Measurements from ENCODE around the gene RTEL1.

The RTEL1 gene

DNA sequence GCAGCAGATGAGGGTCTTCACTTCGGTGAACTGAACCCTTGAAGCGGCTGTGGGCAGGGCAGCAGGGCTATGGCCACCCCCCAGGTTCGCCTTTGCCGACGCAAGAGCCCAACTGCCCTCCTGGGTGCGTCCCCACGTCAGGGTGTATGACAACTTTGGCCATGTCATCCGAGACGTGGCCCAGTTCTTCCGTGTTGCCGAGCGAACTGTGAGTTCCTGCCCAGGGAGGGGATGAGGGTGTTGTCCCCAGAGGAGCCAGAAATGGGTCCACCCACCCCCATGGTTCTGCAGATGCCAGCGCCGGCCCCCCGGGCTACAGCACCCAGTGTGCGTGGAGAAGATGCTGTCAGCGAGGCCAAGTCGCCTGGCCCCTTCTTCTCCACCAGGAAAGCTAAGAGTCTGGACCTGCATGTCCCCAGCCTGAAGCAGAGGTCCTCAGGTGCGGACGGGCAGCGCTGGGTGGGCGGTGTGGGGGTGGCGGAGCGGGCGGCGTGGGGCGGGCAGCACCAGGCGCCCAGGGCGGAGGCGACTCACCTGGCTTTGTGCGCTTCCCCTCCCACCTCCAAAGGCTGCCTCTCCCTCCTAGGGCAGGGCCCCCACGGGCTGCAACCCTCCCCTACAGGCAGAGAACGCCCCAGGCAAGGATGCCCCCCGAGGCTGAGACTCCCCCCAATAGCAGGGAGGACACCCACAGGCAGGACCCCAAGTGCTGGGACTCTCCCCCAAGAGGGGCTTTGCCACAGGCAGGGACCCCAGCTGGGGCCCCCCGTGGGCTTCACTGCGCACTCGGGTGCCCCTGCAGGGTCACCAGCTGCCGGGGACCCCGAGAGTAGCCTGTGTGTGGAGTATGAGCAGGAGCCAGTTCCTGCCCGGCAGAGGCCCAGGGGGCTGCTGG lies 32.1 kb downstream of the RTEL1 start:
- DNase-seq (ENCODE audit: low read depth) = no peak

DNA sequence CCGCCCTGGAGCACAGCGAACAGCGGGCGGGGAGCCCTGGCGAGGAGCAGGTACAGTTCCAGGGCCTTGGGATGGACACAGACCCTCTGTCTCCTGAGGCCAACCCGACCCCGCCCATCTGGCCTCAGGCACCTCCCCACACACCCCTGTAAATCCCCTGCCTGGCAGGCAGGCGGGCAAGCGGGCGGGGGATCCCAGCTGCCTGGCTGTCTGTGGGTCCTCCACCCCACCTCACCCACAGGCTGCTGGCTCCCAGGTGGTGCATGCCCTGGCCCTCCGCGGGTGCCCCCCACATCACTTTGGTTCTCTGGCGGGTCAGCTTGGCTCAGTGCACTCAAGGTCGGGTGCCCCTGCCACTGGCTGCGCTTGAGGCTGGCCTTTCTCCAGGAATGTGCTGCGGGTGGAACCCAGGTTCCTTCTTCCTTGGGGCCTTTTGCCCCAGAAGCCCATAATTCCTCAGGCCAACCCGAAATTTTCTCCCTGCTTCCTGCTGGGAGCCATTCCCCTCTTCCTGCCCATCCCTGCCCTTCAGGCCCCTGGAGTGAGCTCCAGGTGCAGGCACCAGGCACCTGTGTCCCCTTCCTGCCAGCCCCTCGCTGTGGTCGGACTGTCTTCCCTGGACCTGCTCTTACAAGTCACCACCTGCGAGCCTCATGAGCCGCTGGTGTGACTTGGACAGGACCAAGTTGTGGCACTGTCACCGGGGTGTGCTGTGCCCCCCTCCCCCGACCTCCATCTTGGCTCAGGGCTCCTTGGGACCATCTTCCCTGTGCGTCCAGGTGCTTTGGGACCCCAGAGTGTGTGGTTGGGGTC lies 33.0 kb downstream of the RTEL1 start:
- no peak for DNase-seq (ENCODE audit: low read depth)

DNA sequence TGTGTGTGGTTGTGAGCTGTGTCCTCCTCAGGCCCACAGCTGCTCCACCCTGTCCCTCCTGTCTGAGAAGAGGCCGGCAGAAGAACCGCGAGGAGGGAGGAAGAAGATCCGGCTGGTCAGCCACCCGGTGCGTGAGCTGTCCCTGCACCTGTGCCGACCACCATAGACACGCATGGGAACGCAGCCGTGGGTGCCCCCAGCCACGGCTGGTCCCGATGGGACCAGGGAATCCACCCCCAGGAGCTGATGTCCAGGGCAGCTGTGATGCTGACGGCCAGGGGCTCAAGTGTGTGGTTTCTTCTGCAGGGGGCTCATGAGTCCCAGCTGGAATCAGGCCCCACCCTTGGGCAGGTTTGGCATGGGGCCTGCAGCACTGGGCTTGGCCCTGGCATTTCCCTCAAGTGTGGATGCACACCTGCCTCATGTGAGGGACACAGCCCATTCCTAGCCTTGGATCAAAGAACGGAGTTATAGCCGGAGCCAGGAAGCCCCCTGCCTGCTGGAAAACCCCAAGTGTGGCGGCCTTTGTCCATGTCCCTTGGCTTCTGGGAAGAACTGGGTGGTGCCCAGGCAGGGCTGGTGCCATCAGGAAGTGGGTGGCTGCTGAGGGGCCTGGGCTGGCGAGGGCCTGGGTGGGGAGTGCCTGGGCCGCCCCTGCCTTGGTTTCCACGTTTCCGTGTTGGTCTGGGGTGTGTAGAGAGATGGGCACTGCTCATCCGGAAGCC lies 33.8 kb downstream of the RTEL1 start:
- DNase-seq (ENCODE audit: low read depth) = no peak

DNA sequence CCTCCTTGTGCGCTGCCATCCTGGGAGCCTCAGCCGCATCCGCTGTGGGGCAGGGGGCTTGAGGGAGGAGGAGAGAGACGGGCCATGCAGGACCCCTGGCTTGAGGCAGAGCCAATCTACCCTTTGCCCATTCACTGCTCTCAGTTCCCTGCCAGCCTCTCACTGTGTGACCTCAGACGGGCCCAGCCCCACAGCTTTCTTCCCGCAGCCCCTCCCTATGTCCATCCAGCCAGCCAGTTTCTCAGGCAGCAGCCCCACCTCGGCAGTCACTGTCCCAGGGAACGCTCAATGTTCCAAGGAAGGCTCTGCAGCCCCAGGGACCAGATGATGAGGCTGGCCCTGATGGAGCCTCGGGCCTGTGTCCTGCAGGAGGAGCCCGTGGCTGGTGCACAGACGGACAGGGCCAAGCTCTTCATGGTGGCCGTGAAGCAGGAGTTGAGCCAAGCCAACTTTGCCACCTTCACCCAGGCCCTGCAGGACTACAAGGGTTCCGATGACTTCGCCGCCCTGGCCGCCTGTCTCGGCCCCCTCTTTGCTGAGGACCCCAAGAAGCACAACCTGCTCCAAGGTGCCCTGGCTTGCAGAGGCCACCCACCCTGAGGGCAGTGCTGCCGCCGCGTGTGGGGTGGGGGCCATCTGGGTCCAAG lies 34.4 kb downstream of the RTEL1 start:
- DNase-seq (ENCODE audit: low read depth) = no peak

DNA sequence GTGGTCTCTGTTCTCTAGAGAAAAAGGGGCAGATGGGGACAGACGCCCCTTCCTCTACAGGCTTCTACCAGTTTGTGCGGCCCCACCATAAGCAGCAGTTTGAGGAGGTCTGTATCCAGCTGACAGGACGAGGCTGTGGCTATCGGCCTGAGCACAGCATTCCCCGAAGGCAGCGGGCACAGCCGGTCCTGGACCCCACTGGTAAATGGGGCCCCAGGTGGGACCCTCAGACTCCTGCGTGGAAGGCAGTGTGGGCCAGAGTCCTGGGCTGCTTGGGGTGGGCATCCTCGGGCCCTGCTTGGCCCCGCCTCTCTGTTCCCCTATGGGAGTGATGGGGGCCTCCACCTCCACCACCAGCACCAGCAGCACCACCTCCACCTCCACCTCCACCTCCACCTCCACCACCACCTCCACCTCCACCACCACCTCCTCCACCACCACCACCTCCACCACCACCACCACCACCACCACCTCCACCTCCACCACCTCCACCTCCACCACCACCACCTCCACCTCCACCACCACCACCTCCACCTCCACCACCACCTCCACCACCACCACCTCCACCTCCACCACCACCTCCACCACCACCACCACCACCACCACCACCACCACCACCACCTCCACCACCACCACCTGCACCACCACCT lies 35.1 kb downstream of the RTEL1 start:
- no peak for DNase-seq (ENCODE audit: low read depth)

DNA sequence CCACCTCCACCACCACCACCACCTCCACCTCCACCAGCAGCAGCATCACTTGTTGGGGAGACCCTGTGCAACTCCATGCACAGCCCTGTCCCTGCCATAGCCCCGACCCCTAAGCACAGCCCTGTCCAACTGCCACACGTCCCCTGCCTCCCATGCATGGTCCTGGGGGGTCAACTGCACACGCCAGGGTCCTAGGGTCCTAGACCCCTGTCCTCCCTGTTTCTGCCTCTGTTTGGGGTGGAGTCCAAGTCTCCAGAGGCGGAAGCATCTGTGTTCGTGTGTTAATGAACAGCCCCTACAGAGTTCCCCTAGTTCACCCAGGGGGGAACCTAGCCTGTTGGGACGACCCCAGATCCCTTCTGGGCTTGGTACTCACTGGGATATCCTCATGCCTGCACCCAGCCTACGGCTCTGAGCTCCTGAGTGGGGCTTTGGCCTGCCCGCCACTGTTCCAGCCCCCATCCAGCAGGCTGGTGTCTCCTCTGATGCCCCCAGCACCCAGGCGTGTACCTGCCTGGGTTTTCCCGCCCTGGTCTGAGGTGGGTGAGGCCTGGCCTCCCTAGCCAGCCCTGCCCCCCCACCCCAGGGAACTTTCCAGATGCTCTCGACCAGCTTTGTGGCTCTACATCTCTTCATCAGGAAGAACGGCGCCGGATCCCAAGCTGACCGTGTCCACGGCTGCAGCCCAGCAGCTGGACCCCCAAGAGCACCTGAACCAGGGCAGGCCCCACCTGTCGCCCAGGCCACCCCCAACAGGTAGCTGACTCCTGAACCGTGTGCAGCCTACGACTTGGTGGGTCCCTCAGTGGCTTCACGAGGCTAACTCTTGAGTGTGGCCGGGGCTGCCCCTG lies 35.8 kb downstream of the RTEL1 start:
- DNase-seq (ENCODE audit: low read depth) = no peak

DNA sequence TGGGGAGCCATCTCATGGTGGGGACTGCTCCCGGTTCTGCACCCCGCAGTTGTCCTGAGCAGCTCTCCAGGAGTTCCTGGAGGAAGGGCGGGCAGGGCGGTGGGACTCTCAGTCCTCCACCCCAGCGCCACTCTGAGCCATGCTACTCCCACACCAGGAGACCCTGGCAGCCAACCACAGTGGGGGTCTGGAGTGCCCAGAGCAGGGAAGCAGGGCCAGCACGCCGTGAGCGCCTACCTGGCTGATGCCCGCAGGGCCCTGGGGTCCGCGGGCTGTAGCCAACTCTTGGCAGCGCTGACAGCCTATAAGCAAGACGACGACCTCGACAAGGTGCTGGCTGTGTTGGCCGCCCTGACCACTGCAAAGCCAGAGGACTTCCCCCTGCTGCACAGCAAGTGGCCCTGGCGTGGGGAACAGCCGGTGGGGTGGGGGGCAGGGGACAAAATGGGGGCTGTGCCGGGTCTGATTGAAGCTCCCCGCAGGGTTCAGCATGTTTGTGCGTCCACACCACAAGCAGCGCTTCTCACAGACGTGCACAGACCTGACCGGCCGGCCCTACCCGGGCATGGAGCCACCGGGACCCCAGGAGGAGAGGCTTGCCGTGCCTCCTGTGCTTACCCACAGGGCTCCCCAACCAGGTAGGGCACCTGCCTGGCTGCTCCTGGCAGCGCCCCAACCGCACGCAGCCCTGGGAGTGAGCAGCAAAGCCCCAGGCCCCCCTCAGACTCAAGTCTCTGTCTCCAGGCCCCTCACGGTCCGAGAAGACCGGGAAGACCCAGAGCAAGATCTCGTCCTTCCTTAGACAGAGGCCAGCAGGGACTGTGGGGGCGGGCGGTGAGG lies 36.7 kb downstream of the RTEL1 start:
- DNase-seq (ENCODE audit: low read depth) = no peak

DNA sequence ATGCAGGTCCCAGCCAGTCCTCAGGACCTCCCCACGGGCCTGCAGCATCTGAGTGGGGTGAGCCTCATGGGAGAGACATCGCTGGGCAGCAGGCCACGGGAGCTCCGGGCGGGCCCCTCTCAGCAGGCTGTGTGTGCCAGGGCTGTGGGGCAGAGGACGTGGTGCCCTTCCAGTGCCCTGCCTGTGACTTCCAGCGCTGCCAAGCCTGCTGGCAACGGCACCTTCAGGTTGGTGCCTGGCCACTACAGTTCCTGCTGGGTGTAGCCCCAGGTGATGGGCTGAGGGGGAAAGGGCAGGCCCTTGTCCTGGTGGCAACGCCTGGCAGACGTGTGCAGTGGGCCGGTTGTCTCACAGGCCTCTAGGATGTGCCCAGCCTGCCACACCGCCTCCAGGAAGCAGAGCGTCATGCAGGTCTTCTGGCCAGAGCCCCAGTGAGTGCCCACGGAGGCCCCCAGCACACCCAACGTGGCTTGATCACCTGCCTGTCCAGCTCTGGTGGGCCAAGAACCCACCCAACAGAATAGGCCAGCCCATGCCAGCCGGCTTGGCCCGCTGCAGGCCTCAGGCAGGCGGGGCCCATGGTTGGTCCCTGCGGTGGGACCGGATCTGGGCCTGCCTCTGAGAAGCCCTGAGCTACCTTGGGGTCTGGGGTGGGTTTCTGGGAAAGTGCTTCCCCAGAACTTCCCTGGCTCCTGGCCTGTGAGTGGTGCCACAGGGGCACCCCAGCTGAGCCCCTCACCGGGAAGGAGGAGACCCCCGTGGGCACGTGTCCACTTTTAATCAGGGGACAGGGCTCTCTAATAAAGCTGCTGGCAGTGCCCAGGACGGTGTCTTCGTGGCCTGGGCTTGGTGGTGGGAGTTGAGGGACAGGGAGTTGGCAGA lies 37.6 kb downstream of the RTEL1 start:
- DNase-seq (ENCODE audit: low read depth) = no peak

DNA sequence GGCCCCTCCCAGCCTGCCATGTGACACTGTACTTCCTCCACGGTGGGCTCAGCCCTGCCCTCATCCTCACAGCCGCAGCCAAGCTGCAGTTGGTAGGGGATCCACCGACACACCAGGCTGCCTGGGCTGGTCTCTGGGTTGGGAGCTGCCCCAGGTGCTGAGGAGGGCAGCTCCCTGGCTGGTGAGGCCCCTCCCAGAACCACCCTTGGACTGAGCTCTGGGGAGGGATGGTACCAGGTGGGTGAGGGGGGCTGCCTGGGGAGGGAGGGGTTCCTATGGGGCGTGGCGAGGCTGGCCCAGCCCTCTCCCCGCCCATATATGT lies 38.2 kb downstream of the RTEL1 start:
- no peak for DNase-seq (ENCODE audit: low read depth)

DNA sequence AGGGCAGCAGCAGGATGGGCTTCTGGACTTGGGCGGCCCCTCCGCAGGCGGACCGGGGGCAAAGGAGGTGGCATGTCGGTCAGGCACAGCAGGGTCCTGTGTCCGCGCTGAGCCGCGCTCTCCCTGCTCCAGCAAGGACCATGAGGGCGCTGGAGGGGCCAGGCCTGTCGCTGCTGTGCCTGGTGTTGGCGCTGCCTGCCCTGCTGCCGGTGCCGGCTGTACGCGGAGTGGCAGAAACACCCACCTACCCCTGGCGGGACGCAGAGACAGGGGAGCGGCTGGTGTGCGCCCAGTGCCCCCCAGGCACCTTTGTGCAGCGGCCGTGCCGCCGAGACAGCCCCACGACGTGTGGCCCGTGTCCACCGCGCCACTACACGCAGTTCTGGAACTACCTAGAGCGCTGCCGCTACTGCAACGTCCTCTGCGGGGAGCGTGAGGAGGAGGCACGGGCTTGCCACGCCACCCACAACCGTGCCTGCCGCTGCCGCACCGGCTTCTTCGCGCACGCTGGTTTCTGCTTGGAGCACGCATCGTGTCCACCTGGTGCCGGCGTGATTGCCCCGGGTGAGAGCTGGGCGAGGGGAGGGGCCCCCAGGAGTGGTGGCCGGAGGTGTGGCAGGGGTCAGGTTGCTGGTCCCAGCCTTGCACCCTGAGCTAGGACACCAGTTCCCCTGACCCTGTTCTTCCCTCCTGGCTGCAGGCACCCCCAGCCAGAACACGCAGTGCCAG lies 38.7 kb downstream of the RTEL1 start, which contains the start of gene TNFRSF6B:
Gene TNFRSF6B (plus strand): TSS at position 25 of the 729 bp plus-strand sequence. CDS start 116 bp downstream, at position 141.
- no peak for DNase-seq (ENCODE audit: low read depth)

DNA sequence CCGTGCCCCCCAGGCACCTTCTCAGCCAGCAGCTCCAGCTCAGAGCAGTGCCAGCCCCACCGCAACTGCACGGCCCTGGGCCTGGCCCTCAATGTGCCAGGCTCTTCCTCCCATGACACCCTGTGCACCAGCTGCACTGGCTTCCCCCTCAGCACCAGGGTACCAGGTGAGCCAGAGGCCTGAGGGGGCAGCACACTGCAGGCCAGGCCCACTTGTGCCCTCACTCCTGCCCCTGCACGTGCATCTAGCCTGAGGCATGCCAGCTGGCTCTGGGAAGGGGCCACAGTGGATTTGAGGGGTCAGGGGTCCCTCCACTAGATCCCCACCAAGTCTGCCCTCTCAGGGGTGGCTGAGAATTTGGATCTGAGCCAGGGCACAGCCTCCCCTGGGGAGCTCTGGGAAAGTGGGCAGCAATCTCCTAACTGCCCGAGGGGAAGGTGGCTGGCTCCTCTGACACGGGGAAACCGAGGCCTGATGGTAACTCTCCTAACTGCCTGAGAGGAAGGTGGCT lies 39.3 kb downstream of the RTEL1 start:
- DNase-seq (ENCODE audit: low read depth) = no peak

DNA sequence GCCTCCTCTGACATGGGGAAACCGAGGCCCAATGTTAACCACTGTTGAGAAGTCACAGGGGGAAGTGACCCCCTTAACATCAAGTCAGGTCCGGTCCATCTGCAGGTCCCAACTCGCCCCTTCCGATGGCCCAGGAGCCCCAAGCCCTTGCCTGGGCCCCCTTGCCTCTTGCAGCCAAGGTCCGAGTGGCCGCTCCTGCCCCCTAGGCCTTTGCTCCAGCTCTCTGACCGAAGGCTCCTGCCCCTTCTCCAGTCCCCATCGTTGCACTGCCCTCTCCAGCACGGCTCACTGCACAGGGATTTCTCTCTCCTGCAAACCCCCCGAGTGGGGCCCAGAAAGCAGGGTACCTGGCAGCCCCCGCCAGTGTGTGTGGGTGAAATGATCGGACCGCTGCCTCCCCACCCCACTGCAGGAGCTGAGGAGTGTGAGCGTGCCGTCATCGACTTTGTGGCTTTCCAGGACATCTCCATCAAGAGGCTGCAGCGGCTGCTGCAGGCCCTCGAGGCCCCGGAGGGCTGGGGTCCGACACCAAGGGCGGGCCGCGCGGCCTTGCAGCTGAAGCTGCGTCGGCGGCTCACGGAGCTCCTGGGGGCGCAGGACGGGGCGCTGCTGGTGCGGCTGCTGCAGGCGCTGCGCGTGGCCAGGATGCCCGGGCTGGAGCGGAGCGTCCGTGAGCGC lies 39.9 kb downstream of the RTEL1 start:
- DNase-seq (ENCODE audit: low read depth) = no peak

DNA sequence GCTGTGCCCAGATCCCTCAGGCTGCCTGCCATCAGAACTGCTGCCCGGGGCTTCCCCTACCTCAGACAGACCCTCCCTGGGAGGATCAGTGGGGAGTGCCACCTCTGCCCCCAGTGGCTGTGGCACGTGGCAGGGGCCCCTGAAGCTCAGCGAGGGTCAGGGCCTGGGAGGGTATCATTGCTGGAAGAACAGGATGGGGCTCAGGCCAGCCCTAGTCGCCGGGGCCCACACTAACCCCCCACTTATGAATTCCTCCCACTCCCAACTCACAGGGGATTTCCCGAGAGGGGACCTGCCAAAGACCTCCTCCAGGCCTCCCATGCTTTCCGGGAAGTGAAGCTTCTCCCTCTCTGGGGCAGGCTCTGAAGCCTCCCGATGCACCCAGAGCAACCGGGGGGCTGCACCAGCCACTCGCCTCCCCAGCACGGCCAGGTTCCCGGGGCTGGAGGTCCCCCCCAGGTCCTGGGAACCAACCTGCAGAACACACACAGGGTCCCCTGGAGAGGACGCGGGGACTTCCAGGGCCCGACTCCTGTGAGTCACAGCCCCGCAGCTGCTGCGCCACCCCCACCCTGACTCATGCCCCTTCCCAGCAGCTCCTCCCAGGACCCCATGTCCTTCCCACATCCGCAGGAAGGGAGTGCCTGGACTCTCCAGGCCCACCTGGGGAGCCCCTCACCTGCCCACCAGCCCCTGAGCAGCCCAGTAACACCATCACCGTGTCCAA lies 40.8 kb downstream of the RTEL1 start:
- DNase-seq (ENCODE audit: low read depth) = no peak

DNA sequence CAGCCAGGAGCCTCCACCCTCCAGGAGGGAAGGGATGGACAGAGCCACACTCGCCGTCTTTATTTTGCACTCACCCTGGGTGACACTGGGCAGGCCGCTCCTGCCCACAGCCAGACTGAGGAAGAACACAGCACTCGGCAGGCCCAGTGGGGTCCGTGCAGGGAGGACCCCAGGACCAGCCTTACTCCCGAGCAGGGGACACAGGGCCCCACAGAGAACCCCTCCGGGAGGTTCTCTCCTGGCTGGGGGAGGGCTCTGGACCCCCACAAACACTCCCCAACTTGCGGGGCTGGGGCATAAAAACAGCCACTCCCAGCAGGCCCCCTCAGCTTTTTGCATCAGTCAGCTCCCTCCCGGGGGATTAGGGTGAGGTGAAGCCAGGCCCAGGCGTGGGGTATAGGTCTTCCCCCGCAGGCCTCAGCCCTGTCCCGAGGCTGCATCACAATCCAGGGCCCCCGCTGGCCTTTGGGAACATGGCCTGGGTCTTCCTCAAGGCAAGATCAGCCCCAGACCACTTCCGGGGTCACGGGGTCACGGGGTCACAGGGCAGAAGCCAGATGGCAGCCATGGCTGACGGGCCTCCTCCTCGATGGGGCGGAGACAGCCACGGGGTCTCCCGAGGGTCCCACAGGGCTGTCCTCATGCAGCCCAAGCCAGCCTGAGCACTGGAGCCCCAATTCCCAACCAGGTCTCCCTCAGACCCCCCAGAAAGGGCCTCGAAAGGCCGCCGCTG lies 41.5 kb downstream of the RTEL1 start:
- DNase-seq (ENCODE audit: low read depth) = no peak

DNA sequence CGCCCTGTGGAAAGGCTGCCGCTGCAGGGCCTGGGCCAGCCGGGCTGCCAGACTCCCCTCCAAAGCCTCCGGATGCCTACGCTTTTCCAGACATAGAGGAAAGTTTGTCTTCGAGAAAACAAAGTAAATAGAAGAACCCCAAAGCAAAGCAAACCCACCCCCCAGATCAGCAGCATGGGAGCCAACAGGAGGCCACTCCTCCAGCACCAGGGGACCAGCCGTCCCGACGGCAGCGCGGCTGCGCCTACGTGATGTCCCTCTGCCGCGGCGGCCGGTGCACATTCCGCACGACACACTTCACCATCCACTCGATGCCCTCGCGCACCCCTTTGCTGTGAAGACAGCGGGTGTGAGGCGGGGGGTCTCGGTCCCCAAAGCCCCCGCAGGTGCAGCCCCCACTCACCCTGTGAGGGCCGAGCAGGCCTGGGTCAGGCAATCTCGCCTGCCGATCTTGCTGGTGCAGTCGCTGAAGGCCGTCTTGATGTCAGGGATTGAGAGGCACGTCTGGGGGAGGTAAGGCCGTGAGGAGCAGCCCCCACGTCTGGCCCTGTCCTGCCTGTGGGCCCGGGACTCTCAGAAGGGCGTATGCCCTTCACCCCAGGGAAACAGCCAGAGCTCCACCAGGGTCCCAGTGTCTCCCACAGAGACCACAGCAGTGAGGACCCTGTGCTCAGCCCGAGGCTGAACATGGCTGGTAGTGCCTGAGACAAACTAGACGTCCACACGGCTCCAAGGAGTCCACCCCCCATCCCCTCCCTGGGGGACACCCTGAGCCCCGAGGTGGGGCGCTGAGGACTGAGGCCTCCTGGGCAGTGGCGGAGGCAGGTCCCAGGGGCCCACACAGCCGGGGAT lies 42.3 kb downstream of the RTEL1 start:
- no peak for DNase-seq (ENCODE audit: low read depth)
